Suppressor macrophage treated with lipopolysaccharide for 4 hours (primary cell): Measurements from ENCODE around the gene UBAC2.
"Not testable (repeated sequence)": the region's sequence is repeated elsewhere in the genome, so short reads cannot be mapped to it uniquely, and the experiment has no call there.

ENCODE experiments used
- DNase-seq: peaks from one replicate; pipeline ENCODE4 v3.0.0-alpha.2; 2020

The UBAC2 gene

DNA sequence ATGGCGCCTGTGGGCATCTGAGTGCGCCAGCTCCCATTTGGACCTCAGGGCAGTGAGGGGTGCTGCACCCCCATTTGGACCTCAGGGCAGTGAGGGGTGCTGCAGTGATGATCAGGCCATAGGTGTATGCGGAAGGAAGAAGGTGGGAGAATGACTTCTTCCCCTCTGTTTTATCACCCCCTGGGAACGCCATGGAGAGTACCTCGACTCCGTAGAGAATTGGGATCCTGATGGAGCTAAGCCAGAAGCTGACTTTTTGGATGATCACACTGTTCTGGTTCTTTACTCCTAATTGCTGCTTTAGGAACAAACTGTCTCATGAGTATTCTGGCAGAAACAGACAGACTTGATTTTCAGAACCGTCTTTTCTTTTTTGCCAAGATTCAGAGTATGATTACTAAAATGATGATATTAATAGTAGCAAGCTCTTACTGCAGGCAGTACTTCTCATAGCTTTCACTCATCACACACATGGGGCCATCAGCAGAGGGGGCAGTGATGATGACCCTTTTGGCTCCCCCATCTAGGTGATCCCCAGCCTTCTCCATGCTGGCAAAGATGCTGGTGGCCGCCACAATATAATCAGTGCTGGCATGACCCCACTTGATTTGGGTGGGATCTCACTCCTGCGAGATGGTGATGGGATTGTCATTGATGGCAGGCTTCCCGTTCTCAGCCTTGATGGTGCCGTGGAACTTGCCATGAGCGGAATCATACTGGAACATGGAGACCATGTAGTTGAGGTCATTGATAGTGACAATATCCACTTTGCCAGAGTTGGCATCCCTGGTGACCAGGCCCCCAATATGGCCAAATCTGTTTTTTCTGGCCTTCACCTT, 10.3 kb upstream of the UBAC2 start:
- DNase-seq: no peak

DNA sequence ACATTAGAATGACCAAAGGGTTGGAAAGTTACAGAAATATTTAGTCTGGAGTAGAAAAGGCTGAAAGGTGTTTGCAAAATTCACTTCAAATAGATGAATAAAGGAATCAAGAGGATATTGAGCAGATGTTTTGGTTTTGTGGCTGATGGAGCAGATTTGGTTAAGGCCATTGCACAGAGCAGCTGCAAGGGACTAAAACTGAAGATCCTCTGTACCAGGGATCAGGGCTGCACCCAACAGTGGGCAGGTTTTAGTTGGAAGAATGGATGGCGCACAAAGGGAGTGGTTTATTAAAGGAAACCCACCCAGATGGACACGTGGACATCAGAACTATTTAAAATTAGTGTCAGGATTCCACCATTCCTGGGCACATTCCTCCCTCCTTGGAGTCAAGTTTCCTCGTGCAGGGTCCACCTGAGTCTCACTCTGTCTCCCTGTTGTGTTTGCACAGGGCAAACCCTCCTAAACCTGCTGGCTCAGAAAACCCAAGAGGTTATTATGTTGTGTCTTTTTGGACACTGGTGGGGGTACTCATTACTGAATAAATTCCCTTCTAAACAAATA, 9.2 kb upstream of the UBAC2 start:
- no peak for DNase-seq

DNA sequence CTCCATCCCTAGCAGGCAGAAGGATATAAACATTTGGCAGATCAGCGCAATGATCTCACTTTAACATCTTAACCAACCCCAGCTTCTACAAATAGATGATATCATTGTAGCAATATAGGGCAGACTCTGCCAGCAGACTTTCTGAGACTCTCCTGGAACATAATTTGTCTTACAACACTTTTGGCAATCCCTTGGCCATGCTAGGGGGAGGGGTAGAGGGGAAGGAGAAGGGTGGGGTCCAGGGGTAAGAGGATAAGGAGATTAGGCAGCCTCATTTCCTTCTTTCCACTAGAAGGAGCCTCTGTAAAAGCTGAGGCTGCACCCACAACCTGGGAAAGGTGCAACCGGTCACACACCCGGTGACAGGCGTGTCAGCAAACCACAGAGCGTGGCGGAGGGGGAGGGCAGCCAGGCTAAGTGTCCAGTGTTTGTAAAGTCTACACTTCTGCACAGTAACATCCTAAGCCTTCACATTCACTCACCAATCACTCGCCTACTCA, 8.7 kb upstream of the UBAC2 start:
- no peak for DNase-seq

DNA sequence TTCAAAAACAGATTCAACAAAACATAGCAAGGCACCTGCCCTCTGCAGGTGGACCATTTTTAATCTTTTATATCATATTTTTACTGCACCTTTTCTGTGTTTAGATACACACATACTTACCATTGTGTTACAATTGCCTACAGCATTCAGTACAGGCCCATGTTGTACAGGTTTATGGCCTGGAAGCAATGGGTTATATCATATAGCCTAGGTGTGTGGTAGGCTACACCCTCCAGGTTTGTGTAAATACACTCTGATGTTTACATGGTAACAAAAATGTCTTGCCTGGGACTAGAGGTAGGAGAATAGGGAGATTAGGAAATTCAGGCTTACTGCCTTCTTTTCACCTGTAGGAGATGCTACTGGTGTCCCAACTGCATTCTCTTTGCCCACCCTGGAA, 8.2 kb upstream of the UBAC2 start:
- no peak for DNase-seq

DNA sequence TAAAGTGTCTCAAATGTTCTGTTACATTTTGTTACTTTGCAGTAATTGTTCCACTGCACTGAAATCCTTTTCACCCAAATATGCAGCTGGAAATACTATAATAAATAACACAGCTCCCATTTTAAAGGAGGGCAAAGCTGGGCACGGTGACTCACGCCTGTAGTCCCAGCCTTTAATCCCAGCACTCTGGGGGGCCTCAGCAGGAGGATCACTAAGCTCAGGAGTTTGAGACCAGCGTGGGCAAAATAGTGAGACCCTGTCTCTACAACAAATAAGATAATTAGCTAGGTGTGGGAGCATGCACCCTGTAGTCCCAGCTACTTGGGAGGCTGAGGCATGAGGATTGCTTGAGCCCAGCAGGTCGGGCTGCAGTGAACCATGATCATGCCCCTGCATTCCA, 7.5 kb upstream of the UBAC2 start:
- DNase-seq: no peak

DNA sequence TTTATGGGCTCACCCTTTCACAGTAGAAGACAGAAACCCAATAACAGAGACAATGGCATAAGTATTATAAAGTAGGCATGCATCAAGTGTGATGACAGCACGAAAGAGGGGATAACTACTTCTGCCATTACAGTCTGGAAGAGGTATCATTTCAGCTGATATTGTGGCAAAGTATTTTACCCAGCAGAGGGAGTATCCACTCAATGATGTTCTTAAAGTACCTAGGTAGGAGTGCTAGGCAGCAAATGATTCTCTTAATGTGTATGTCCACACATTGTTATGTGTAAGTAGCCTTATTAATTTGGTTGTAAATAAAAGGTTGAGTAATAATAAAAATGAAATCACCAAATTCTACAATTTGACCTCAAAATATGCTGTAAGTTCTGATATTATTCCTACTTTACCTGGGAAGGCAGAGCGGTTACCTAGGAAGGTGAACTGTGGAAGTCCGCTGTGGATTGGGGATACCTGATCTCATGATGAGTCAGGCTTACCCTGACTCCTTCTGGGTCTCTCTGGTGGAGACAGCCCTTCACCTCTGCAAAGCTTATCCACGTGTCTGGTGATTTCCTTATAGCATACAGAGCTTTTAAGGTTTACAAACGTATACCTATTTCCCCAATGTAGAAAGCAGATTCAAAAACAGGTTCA, 4.1 kb upstream of the UBAC2 start:
- DNase-seq: no peak

DNA sequence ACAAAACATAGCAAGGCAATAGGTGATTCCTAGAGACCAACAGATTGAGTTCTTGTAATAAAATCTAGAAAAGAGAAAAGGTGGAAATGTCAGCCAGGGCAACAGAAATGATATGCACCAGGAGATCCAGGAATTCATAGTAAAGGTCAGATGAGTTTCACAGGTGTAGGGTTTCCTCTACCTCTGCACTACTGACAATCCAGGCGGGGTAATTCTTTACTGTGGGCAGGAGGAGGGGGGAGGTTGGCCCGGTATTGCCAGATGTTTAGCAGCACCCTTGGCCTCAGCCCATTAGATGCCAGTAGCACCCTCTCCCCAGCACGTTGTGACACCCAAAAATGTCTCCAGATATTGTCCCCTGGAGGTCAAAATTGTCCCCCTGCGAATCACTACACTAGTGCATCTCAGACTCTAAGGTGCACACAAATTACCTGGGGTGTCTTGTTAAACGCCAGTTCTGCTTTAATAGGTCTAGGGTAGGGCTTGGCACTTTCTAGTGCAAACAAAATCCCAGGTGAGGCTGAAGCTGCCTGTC, 3.5 kb upstream of the UBAC2 start:
- DNase-seq: no peak

DNA sequence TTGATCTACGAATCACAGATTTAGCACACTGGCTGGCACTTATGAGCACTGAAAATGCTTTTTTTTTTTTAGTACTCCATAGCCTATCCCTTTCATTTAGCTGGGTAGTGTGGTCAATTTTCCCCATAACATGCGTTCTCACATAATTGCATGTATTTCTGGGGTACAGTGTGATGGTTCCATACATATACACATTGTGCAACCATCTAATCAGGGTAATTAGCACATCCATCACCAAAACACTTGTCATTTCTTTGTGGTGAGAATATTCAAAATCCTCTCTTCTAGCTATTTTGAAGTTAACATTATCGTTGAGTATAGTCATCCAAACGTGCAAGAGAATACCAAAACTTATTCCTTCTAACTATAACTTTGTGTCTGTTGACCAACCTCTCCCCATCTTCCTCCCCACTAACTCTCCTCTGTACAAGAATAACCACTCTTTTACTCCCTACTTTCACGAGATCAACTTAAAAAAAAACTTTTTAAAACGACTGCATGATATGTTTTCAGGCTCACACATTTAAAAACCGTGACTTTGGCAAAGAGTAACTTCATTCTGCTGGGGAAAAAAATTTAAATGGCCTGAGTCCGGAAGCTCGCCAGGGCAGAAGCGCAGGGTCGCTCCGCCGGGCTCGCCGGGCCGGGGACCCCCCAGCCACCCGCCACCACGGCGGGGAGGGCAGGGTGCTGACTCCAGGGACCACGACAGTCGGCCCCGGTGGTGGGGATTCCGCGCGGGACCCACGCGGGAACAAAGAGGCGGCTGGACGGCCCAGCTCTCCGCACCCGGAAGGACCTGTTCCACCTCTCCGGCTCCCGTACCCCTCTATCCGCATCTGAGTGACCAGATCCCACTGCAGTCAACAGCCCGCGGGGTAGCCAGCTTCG, 868 bp upstream of the UBAC2 start:
- DNase-seq: no peak

DNA sequence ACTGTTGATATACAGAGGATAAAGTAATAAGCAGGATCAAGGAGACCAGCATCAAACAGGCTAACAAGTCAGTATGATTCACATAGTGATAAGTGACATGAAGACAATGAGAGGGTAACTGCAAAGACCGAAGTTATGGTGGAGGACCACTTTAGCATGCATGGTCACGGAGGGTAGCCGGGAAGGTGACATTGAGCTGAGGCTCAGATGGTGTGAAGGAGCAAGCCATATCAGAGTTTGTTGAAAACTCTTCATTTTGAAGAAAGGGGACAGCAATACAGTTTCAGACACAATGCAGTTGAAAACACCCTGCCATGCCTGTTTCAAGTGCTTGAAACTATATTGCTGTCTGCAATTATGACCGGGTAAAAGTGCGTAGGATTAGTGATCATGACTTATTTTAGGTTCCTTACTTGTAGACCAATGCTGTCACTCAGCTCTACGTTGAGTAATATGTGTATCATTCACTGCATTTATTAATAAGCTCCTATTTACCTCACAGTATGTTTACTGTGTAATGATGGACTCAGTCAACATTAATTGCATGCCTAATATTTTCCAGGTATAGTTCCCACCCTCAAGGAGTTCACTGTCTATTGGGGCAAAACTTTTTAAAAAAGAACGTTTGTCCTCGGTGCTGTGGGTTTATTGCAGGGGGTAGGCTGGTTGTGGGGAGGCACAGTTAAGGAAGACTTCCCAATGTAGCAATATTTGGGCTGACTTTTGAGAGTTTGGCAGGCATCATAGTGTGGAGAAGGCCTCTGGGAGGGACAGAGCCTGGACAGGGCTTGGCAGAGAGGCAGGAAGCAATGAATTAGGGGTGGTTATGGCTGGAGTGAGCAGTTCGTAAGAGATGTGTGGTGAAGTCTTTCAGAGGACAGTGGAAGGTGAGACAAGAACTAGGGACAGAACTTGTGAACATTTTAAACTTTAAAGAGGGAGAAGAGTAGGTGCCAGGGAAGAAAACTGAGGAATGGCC, 3.2 kb downstream of the UBAC2 start:
- peak; percentile 37 for DNase-seq

DNA sequence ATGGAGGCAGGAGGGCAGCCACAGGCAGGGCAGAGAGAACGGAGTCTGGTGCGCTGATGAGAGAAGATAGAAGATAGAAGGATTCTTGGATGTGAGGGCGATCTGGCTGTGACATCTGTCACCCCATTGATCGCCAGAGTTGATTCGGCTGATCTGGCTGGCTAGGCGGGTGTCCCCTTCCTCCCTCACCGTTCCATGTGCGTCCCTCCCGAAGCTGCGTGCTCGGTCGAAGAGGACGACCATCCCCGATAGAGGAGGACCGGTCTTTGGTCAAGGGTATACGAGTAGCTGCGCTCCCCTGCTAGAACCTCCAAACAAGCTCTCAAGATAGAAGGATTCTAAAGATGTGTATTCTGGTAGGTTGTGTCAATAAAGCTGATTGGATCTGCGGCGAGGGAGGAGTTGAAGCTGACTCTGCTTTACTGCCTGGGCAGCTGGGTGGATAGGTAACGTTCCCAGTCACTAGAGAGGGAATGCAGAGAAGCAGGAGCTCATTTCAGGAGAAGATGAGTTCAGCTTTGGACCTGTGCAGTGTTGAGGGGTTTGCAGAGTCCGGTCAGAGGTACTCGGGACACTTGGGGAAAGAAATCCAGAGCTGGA, 5.1 kb downstream of the UBAC2 start:
- no peak for DNase-seq

DNA sequence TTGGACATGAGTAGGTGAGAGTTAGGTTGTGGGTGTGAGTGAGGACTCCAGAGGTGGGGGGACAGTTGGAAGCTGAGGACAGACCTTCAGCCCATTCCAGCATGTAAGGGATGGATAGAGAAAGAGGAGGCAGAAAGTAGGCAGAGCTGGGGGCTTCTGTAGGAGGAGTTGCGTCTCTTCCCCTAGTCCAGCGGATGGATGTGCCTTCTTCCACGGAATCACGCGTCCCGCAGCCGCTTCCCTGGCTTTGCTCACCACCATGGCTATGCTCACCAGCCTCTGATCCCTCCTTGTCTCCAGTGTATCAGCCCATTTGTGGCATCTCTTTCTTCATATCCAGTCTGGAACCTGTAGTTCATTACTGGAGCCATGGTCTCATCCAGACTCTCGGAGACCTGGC, 5.6 kb downstream of the UBAC2 start:
- no peak for DNase-seq

DNA sequence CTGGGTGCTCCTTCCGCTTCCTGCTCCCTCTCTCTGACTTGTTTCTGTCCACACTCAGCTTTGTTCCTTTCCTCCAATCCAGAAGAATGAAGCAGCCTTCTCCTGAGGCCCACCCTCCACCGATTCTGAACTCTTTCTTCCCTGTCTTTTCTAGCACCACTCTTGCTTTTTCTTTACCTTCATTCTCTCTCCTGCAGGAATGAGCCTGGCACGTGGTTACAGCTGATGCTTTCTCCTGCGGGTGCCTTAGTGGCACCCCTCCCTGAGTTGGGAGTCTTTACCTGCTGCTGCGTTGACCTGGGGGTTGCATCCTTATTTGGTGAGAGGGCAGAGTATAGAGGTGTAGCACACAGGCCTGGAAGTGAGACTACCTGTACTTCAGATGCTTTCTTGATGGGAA, 6.2 kb downstream of the UBAC2 start:
- DNase-seq: no peak

DNA sequence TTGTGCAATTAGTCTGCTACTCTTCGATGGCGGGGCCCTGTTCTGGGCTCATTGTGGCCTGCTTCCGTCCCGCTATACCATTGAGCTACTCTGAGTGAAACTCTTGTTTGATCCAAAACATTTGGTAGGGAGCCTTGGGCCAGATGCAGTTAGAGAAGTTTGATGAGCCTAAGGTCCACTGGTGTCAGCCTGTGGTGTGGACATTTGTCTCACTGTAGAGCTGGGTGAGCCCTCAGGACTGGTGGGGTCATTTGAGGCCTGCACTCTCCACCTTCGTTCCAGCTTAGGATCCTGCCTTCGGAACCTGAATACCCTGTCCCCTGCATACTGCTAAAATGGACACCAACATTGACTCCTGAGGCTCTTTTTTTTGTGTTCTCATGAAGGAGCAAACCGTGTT, 6.9 kb downstream of the UBAC2 start:
- DNase-seq: no peak

DNA sequence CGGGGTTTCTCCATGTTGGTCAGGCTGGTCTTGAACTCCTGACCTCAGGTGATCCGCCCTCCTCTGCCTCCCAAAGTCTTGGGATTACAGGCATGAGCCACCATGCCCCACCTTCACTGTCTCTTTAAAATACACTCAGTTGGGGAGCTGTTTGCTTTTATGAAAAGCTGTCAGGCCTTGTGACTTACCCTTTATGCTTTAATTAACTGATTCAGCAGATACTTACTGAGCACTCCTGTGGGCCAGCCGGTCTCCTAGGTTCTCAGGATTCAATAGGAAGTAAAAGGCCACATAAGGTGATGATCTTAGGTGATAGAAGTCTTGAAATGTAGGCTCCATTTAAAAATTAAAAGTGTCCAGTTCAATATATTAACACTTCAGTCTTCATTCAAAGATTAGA, 7.5 kb downstream of the UBAC2 start:
- DNase-seq: no peak

DNA sequence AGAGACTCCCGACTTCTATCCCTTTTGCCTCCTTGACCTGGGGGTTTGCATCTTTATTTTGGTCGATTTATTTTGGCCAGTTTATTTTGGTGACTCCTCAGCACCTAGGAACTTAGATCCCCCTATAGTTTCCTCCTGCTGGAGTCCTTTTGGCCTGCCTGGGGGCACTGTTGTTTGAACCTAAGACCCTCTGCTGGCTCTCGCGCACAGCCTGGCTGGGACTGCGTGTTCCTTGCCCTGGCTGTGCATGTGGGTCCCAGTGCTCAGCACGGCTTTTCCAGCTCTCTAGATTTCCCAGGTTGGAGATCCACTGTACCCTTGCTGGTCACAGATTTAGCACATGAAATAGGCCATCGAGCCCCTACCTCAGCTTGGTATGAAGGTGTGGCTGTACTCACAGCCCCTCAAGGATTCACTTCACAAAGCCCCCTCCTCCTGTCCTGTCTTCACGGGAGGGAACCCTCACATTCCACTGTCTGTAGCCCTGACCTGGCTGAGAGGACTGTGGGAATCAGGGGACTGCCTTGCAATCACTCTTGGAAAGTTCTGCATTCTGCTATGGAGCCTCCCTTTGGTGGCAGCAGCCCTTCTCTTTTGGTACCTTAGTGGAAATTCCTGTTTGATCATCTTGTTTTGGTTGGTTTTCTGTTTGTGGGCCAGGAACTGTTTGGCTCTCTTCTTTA, 8.3 kb downstream of the UBAC2 start:
- DNase-seq: no peak

DNA sequence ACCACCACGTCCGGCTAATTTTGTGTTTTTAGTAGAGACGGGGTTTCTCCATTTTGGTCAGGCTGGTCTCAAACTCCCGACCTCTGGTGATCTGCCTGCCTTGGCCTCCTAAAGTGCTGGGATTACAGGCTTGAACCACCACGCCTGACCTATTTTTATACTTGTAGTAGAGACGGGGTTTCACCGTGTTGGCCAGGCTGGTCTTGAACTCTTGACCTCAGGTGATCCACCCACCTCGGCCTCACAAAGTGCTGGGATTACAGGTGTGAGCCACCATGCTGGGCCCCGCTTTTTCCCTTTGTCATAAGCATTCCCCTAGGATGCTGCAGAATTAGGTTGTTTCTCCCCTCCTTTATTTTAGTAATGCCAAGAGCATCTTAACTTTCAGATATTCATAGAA, 10.0 kb downstream of the UBAC2 start:
- not testable (repeated sequence) for DNase-seq

DNA sequence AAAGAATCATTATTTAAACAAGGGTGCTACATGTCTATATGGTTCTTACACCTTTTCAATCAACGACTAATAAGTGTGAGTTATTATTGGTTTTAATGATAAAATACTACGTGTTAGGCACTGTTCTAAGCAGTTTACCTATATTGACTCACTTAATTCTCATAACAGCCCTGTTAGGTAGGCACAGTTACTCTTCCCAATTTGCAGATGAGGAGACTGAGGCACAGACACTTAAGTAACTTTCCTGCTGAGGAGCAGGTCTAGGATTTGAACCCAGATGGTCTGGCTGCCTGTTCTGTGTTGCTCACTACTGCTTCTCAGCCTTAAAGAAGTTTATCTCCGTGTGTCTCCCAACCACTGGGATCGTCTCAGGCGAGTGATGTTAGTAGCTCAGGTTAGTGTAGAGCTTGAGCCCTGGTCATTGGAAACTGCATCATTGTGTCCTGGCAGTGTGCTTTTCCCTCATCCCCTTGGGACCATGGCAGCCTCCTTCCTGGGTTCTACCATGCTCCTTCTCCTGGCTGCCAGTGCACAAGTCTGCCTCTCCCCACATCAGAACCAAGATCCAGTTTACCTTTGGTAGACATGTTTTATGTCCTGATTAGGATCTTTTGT, 10.9 kb downstream of the UBAC2 start:
- no peak for DNase-seq

DNA sequence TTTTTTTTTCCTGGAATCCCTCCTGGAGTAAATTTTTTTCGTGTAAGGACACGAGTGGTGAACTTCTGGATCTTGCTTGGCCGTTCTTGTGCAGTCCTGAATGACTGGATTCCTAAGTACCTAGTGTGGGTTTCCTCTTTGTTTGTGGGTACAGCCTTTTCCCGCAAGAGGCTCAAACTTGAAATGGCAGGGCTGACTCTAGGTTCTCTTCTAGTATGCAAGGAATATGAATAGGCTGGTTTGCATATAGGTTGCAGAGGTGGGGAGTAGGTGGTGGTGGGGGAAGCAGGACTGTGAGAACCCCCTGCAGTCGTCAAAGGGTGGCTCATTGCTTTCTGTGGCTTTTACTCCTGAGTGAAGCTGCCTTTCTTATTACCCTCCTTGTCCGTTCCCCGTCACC, 13.6 kb downstream of the UBAC2 start:
- DNase-seq: no peak

DNA sequence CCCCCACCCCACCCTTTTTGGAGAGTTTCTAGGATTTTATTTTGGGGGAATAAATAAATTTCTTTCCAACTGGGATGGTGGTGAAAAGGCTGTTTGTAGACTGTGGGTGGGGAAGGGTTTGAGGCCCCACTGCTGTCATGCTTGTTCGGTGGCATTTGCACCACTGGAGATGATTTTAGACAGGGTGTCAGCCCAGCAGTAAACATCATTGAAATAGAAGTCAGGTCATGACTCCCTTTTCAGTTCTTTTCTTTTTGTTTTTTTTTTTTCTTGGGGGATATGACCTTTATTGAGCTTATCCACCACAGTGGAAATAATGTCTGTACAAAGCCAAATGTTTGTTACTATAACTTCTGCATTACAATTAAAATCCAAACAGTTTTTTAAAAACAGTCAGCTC, 14.1 kb downstream of the UBAC2 start:
- DNase-seq: no peak

DNA sequence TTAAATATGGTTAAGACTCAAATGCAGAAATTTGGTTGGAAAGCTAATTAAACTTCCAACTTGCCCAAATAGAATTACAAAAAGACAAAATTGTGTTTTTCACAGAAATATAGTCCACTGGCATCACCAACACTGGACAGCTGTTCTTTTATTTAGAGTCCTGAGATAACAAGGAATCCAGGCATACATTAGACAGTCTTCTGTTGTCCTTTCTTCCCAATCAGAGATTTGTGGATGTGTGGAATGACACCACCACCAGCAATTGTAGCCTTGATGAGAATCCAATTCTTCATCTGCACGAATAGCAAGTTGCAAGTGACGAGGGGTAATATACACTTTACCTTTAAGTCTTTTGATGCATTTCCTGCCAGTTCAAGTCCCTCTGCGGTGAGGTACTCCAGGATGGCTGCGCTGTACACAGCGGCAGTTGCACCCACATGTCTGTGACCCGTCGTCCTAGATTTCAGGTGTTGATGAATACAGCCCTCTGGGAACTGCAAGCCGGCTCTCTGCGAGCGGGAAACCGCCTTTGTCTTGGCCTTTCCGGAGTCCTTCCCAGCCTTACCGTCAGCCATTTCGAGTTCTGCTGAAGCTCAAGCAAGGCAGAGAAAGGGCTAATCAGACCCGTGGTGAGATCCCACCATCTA, 14.7 kb downstream of the UBAC2 start:
- DNase-seq: no peak
